ENCODE data around the gene CEP131. TPM values are rescaled to one million over a fixed set of nuclear protein-coding genes. Genes with fewer than 3 reads are reported as not detected.
"Not testable (repeated sequence)": the region's sequence is repeated elsewhere in the genome, so short reads cannot be mapped to it uniquely, and the experiment has no call there.

Gene CEP131
- total RNA-seq, 4 donors from 2014 or later = 5.5 to 8.1 (median 6.0) TPM

- no peak for DNase-seq
- intact Hi-C loops (cut with DNase I) = no loop called here
Observed at GRCh38 chr17:81230043-81230820, 7.5 kb upstream of the CEP131 start.

GRCh38 chr17:81229666-81229920 is 6.8 kb upstream of the CEP131 start:
- Histone ChIP-seq H3K27ac (no peak overlapping the region), H3K4me1 (peaks cover 0 to 5% (median 0%) of the 10 kb centered on the region in 3 donors), H3K4me3 (no peak overlapping the region), H3K27me3 (no peaks in the 10 kb centered on the region), H3K9me3 (no peaks in the 10 kb centered on the region), H3K36me3 (peaks cover 23 to 65% (median 28%) of the 10 kb centered on the region in 3 donors)
- intact Hi-C loops (cut with DNase I) = no loop called here
- WGBS, 2 donors = 62 to 96% methylated on average over 3 to 10 of the region's 14 CpGs
- no peak for DNase-seq
- TF ChIP-seq CTCF (IDR thresholded peaks at IDR 0.05) = no peak
- no peak for TF ChIP-seq POLR2A (IDR thresholded peaks at IDR 0.05)

More at GRCh38 chr17:81230043-81230820, 7.5 kb upstream of the CEP131 start:
- whole genome bisulfite sequencing, 2 donors = 83 to 94% methylated on average over 8 to 16 of the region's 26 CpGs
- H3K4me1 ChIP-seq = peaks cover 0 to 5% (median 0%) of the 10 kb centered on the region in 3 donors
- H3K27me3 ChIP-seq = no peaks in the 10 kb centered on the region
- H3K27ac ChIP-seq = no peak overlapping the region
- no peak overlapping the region for H3K4me3 ChIP-seq
- H3K36me3 ChIP-seq = peaks cover 23 to 70% (median 28%) of the 10 kb centered on the region in 3 donors
- H3K9me3 ChIP-seq = no peaks in the 10 kb centered on the region
- TF ChIP-seq CTCF (IDR thresholded peaks at IDR 0.05) = peak in 1 of 6 experiments; percentile 6
- TF ChIP-seq POLR2A (IDR thresholded peaks at IDR 0.05) = no peak

- WGBS, 2 donors = 73 to 96% methylated on average over 3 to 13 of the region's 32 CpGs
Observed at GRCh38 chr17:81228834-81229665, 6.3 kb upstream of the CEP131 start.

GRCh38 chr17:81228420-81228819 is 5.7 kb upstream of the CEP131 start:
- 61 to 74% methylated on average over 6 to 7 of the region's 9 CpGs for WGBS, 2 donors
- H3K4me3 ChIP-seq = no peak overlapping the region
- TF ChIP-seq CTCF (IDR thresholded peaks at IDR 0.05) (no peak), POLR2A (IDR thresholded peaks at IDR 0.05) (no peak)
- peaks cover 5 to 10% (median 5%) of the 10 kb centered on the region in 3 donors for H3K4me1 ChIP-seq
- DNase-seq = no peak
- H3K9me3 ChIP-seq = no peaks in the 10 kb centered on the region
- intact Hi-C loops (cut with DNase I) = no loop called here
- H3K36me3 ChIP-seq = peaks cover 21 to 53% (median 28%) of the 10 kb centered on the region in 3 donors
- no peaks in the 10 kb centered on the region for H3K27me3 ChIP-seq
- no peak overlapping the region for H3K27ac ChIP-seq

More at GRCh38 chr17:81228834-81229665, 6.3 kb upstream of the CEP131 start:
- no peak overlapping the region for H3K4me3 ChIP-seq
- no peak for TF ChIP-seq CTCF (IDR thresholded peaks at IDR 0.05)
- TF ChIP-seq POLR2A (IDR thresholded peaks at IDR 0.05) = no peak
- peaks cover 23 to 59% (median 28%) of the 10 kb centered on the region in 3 donors for H3K36me3 ChIP-seq
- intact Hi-C loops (cut with DNase I) = no loop called here
- H3K27ac ChIP-seq = no peak overlapping the region
- H3K9me3 ChIP-seq = no peaks in the 10 kb centered on the region
- no peaks in the 10 kb centered on the region for H3K27me3 ChIP-seq
- DNase-seq = no peak
- H3K4me1 ChIP-seq = peaks cover 0 to 5% (median 0%) of the 10 kb centered on the region in 3 donors

- peaks cover 6 to 15% (median 7%) of the 10 kb centered on the region in 3 donors for H3K4me1 ChIP-seq
- WGBS, 2 donors = 66% methylated on average over 2 of the region's 2 CpGs
- intact Hi-C loops (cut with DNase I); H3K9me3 ChIP-seq; H3K27ac ChIP-seq; H3K4me3 ChIP-seq; H3K27me3 ChIP-seq; DNase-seq: not testable (repeated sequence)
- H3K36me3 ChIP-seq = peaks cover 16 to 45% (median 22%) of the 10 kb centered on the region in 3 donors
Observed at GRCh38 chr17:81227630-81228029, 4.9 kb upstream of the CEP131 start.
